GM12801 (cell line): ENCODE data around the gene NPHP3.

ENCODE experiments used
- CTCF ChIP-seq: IDR thresholded peaks from one replicate; pipeline ENCODE4 v1.5.1; 2011; ENCODE audit warnings: control low read depth; ENCODE audit not compliant: insufficient read length; ENCODE audit errors: extremely low read depth

NPHP3 gene

GRCh38 chr3:132660811-132661070 is 61.5 kb downstream of the NPHP3 start:
- no peak for TF ChIP-seq CTCF

DNA sequence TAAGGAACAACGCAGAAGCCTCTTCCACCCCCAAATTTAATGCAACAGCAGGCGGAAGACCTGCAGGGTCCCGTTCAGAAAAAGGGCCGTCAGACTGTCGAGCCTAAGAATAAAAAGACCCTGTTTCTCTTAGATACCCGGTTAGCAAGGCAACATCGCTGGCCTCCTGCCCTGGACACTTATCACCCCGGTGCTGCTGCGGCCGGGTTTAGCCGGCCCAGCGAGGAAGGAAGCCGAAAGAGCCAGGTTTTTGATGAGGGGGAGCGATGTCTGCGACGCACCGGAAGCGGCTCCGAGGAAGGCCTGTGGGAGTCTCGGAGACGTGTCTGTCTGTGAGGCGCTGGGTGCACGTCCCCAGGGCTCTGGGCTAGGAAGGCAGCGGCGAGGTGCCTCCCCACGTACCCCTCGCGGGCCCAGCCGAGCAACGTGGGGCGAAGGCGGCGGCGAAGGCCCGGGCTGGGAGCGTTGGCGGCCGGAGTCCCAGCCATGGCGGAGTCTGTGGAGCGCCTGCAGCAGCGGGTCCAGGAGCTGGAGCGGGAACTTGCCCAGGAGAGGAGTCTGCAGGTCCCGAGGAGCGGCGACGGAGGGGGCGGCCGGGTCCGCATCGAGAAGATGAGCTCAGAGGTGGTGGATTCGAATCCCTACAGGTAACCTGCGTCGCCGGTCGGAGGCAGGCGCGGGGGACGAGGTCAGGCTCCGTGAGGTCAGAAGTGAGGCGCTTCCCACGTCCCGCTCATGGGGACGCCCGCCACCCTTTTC is 62.0 kb downstream of the NPHP3 start, which contains the start of gene UBA5:
UBA5 (plus strand) TSS at position 278 of the 759 bp plus-strand sequence; CDS start at position 487, 209 bp downstream.
- TF ChIP-seq CTCF = no peak

DNA sequence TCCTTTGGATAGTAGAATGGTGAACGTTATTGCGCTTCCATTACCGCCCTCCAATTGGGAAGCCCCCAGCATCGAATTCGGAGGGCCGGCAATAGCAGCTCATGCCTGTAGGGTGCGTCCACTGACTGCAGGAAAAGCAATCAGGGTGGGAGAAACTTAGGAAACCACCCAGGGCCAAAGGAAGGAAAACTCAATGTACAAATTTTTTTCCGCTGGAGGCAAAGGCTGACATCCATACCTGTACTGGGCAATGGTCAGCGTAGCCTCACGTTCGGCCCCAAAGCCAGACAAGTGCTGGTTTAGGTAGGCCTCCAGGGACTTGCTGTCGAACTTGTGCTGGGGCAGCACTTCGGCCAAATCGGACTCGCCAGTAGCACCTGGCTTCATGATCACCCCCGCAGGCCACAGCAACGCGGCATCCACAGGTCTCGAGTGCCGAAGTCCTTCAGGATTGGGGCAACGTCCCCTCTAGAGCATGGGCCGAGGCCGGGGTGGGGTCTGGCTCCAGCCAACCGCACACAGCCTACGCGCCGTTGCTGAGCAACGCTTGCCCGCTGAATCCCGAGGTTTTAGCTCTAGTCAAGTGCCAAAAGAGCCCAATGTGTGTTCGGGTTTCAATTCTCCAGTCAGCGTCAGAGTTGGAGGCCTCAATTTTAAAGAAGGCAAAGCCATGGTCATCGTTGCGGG is 62.7 kb downstream of the NPHP3 start, which contains the start of gene ACAD11:
ACAD11 (minus strand) TSS at position 445 of the 687 bp plus-strand sequence; CDS start at position 387, 58 bp downstream.
- no peak for TF ChIP-seq CTCF

GRCh38 chr3:132659000-132659364 is 63.2 kb downstream of the NPHP3 start:
- TF ChIP-seq CTCF = no peak

GRCh38 chr3:132657869-132658747 is 64.1 kb downstream of the NPHP3 start:
- no peak for TF ChIP-seq CTCF

DNA sequence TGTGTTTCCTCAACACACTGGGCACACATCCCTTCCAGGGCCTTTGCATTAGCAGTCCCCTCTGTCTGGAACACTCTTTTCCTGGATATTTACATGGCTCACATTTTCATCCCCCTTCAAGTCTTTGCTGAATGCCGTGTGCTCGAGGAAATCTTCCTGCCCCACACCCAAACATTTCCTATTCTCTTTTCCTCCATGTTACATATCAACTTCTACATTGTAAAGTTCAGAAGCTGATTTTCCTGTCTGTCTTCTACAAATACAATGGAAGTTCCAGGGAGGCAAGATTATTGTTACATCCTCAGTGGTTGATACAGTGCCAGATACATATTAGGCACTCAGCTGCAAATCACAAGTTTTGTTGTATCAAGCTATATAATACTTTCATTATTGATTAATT is 66.7 kb downstream of the NPHP3 start:
- TF ChIP-seq CTCF = no peak

GRCh38 chr3:132654721-132655120 is 67.5 kb downstream of the NPHP3 start:
- TF ChIP-seq CTCF = no peak
